BE2C (cell line): ENCODE measurements around the gene PAPSS2.

Source experiments
- DNase-seq: peaks from one replicate; pipeline ENCODE4 v3.0.0-alpha.2; 2020
- H3K27me3 ChIP-seq: fragments of 250-450 bp; sonication (Bioruptor Pico); 2 replicates; pipeline ENCODE4 v1.5.1; 2020; ENCODE audit warnings: mild to moderate bottlenecking
- H3K36me3 ChIP-seq: fragments of 250-450 bp; sonication (Bioruptor Pico); 2 replicates; pipeline ENCODE4 v1.5.1; 2020; ENCODE audit warnings: mild to moderate bottlenecking
- H3K4me1 ChIP-seq: fragments of 250-450 bp; sonication (Bioruptor Pico); 2 replicates; pipeline ENCODE4 v1.5.1; 2020
- H3K4me3 ChIP-seq: 2 replicates; pipeline ENCODE4 v1.5.1; 2011; ENCODE audit warnings: low read depth, low read length
- H3K9me3 ChIP-seq: fragments of 250-450 bp; sonication (Bioruptor Pico); 2 replicates; pipeline ENCODE4 v1.5.1; 2020
- TF ChIP-seq, protein P1 (sequence below): IDR thresholded peaks from 2 replicates; pipeline ENCODE4 v1.5.1; 2012; ENCODE audit warnings: mild to moderate bottlenecking, low read depth, low read length

Gene PAPSS2

DNA sequence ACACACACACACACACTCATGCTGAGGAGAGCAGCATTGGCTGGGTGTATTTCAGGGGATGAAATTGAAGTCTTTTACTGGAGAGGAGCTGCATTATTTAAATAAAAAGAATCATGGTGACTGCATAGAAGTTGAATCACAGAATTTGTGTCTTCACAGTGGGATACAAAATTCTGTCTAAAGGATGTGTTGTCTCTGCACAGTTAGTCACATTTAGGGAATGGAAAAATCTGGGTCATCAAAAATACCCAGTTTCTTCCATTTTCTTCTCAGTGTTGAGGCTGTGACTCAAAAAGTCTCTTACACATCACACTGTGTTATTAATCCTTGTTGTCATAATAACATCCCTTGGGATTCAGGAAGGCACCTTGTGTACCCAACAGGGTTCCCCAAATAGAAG is 10.9 kb downstream of the PAPSS2 start:
- TF ChIP-seq, protein P1, sequence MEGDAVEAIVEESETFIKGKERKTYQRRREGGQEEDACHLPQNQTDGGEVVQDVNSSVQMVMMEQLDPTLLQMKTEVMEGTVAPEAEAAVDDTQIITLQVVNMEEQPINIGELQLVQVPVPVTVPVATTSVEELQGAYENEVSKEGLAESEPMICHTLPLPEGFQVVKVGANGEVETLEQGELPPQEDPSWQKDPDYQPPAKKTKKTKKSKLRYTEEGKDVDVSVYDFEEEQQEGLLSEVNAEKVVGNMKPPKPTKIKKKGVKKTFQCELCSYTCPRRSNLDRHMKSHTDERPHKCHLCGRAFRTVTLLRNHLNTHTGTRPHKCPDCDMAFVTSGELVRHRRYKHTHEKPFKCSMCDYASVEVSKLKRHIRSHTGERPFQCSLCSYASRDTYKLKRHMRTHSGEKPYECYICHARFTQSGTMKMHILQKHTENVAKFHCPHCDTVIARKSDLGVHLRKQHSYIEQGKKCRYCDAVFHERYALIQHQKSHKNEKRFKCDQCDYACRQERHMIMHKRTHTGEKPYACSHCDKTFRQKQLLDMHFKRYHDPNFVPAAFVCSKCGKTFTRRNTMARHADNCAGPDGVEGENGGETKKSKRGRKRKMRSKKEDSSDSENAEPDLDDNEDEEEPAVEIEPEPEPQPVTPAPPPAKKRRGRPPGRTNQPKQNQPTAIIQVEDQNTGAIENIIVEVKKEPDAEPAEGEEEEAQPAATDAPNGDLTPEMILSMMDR: no peak
- H3K27me3 ChIP-seq: no peaks in the 10 kb centered on the region
- DNase-seq: no peak
- H3K4me3 ChIP-seq: no peak overlapping the region
- no peaks in the 10 kb centered on the region for H3K36me3 ChIP-seq
- no peaks in the 10 kb centered on the region for H3K9me3 ChIP-seq
- no peaks in the 10 kb centered on the region for H3K4me1 ChIP-seq

DNA sequence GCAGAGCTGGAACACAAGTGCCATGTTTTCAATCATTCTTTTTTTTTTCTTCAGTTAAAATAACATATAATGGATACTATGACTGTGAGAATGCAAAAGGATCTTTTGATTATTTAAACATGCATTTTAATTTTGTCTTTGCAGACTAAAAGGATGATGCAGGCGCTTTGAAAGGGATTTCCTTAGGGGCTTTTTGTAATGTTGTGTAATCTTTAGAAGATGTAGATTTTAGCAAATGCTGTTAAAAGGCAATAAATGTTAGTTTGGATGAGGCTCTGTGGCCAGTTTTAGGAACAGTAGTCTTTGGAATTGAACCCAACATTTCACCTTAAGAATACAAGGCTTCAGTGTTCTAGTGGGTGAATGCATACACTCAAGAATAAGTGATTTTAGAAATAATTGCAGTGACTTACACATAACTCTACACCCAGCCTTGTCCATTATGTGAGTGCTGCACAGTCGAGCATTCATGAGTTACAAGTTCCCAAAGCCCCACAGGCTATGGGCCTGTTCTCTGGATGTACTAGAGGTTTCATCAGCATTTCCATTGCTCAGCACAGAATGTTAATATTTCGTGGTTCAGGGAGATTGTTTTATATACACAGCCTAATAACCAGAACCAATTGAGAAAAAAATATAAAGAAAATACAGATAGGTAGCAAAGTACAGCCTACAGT is 11.6 kb downstream of the PAPSS2 start:
- no peak overlapping the region for H3K4me3 ChIP-seq
- no peak for DNase-seq
- H3K9me3 ChIP-seq: no peaks in the 10 kb centered on the region
- H3K27me3 ChIP-seq: no peaks in the 10 kb centered on the region
- H3K36me3 ChIP-seq: no peaks in the 10 kb centered on the region
- H3K4me1 ChIP-seq: no peaks in the 10 kb centered on the region
- TF ChIP-seq, protein P1: no peak

DNA sequence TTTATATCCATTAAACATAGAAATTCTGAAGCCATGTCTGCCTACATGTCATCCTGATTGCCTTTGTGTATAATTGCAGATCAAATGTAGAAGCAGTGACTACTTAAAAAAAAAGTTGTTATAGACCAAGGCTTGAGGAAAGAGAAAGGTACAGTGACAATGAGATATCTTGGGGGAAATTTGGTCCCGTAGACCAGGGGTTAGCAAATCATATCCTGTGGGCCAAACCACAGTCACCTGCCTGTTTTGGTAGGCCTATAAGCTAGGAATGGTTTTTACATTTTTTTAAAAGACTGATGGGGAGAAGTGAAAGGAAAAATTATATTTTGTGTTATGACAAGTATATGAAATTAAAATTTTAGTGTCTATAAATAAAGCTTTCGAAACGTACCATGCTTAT is 12.9 kb downstream of the PAPSS2 start:
- Histone ChIP-seq H3K9me3 (no peaks in the 10 kb centered on the region), H3K4me1 (no peaks in the 10 kb centered on the region), H3K27me3 (no peaks in the 10 kb centered on the region), H3K4me3 (no peak overlapping the region), H3K36me3 (no peaks in the 10 kb centered on the region)
- no peak for DNase-seq
- TF ChIP-seq, protein P1: no peak

DNA sequence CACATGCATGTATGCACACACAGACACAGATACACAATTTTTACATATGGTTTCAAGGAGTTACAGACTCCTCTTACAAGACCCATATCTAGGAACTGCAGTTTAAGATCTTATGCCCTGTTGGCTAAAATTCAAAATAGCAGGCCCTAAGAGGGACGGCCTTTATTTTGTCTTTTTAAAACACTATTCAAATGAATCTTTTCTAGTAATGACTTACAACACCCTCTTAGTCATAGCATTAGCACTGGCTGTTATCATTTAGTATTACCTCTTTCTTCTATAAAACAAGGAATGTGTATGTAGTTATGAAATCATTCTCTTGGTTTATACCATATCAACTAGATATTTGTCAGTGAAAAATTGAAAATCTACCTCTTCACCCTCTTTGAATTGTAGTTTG is 15.3 kb downstream of the PAPSS2 start:
- Histone ChIP-seq H3K36me3 (no peaks in the 10 kb centered on the region), H3K27me3 (no peaks in the 10 kb centered on the region), H3K9me3 (no peaks in the 10 kb centered on the region), H3K4me3 (no peak overlapping the region), H3K4me1 (no peaks in the 10 kb centered on the region)
- TF ChIP-seq, protein P1: no peak
- DNase-seq: no peak

DNA sequence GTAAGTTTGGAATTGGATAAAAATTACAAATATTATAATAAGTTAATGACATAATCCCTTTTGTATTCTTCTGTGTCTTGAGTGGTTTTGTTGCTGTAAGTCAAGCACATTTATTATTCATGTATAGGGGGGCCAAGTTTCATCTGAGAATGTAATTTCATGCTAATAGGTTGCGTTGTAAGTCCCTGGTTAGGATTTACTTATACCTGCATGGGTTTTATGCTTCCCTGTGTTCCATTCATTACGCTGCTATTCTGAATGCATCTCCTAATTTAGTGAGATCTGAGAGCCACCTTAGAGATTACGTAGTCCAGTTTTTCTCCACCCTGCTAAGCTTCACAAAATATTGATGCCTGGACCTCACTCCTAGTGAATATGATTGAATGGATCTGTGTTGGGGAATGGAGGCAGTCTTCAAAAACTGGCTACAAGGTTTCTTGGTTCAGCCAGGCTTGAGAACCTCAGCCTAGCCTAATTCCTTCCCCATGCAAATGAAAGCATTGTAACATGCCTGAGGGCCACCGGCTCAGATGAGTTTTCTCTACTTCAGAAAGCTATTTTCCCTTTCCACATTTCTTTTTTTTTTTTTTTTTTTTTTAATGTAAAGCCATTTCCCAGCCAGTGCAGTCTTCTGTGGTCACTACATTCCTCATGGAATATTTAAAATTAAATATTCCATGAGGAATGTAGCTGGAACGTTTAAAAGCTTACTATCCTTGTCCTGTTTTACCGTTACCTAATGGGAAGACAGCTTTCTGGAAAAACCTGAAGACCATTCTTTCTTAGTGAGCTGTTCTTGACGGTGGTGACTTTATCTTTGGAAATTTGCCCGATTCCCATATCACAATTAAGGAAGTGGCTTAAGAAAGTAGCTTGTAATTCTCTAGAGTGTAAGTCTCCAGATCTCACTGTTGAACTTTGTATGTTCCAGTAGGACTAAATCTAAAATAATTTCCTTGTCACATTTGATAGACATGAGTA is 16.0 kb downstream of the PAPSS2 start:
- Histone ChIP-seq H3K9me3 (no peaks in the 10 kb centered on the region), H3K4me3 (no peak overlapping the region), H3K4me1 (no peaks in the 10 kb centered on the region), H3K27me3 (no peaks in the 10 kb centered on the region), H3K36me3 (no peaks in the 10 kb centered on the region)
- TF ChIP-seq, protein P1: no peak
- DNase-seq: no peak

DNA sequence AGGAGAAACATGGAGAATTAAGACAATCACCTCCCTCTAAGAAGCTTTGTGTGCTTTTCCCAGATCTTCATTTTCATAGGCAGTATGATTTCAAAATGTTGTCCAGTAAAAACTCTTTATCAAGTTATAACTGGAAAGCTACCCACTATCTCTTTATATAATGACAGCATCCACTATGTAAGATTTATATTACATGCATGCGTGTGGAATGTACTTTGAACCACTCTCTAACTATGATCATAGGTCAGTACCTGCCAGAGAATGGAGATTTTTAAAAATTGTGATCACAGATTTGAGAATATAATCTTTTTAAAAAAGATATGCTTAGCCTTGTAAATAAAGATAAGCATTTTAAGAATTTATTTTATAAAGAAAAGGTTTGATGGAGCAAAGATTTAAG is 17.9 kb downstream of the PAPSS2 start:
- no peak for DNase-seq
- H3K27me3 ChIP-seq: no peaks in the 10 kb centered on the region

More for the DNA sequence above, 17.9 kb downstream of the PAPSS2 start:
- Histone ChIP-seq H3K4me3 (no peak overlapping the region), H3K9me3 (no peaks in the 10 kb centered on the region), H3K36me3 (no peaks in the 10 kb centered on the region), H3K4me1 (no peaks in the 10 kb centered on the region)
- TF ChIP-seq, protein P1: no peak
